Activated CD8-positive, alpha-beta memory T cell treated with anti-CD3 and anti-CD28 coated beads, Interleukin-2, amount 50 U/mL, for 48 hours (primary cell): ENCODE data around the gene FAM161A.
"Not testable (repeated sequence)": the region's sequence is repeated elsewhere in the genome, so short reads cannot be mapped to it uniquely, and the experiment has no call there.

Experiments used
- DNase-seq: peaks from one replicate; pipeline ENCODE4 v3.0.0-alpha.2; 2020

FAM161A gene, protein sequence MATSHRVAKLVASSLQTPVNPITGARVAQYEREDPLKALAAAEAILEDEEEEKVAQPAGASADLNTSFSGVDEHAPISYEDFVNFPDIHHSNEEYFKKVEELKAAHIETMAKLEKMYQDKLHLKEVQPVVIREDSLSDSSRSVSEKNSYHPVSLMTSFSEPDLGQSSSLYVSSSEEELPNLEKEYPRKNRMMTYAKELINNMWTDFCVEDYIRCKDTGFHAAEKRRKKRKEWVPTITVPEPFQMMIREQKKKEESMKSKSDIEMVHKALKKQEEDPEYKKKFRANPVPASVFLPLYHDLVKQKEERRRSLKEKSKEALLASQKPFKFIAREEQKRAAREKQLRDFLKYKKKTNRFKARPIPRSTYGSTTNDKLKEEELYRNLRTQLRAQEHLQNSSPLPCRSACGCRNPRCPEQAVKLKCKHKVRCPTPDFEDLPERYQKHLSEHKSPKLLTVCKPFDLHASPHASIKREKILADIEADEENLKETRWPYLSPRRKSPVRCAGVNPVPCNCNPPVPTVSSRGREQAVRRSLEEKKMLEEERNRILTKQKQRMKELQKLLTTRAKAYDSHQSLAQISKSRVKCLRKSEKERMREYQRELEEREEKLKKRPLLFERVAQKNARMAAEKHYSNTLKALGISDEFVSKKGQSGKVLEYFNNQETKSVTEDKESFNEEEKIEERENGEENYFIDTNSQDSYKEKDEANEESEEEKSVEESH

DNA sequence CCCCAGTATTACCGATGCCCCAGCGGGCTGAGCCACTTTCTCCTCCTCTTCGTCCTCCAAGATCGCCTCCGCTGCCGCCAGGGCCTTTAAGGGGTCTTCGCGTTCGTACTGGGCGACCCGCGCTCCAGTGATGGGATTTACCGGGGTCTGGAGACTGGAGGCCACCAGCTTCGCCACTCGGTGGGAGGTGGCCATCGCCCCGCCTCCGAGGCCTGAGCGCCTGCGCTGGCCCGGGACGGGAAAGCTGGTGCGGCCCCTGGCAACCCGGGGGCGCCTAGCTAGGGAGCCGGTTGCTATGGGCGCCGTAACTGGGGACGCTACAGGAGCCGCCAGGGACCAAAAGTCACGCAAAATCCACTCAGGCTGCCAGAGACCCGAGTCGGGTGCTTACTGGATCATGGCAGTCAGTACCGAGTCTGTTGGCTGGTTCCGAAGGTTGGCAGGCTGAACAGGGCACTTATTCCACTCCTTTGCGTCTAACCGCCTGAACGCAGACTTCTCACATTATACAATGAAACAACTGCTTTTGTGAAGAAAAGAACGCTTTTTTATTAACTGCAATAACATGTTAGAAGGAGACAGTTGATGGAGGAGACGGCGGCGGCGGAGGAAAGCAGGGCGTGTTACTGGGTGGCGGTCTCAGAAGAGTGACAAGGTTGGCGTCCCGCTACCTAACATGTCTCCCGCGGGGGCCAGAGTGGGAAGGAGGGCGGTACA lies at the start of gene FAM161A:
Gene FAM161A, minus strand, starts transcription at position 214 of the 717 bp plus-strand sequence. Its CDS starts 19 bp downstream, at position 195.
- peak; percentile 89 for DNase-seq

DNA sequence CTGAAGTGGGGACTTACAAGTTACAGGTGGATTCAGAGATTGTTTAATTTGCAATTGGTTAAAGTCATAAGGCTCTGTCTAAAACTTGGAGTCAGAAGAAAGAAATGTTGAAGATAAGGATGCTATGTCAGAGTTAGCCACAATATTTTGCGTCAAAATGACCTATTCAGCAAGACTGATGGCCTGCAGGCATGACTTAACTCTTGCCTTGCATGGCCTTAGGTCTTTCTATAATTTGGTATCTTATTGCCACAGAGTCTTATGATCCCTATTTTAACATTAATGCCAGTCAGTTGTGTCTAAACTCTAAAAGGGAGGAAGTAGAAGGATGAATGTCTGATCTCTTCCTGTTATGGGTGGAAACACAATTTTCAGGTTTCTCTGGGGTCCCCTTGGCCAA lies 46.4 kb upstream of the FAM161A start:
- no peak for DNase-seq

- no peak for DNase-seq
These were observed 45.0 kb upstream of the FAM161A start for GRCh38 chr2:61898810-61899209.

- peak; percentile 100 for DNase-seq
These were observed 34.6 kb upstream of the FAM161A start, which contains the start of gene CCT4 for GRCh38 chr2:61888267-61889055. CCT4 (minus strand) TSS chr2:61888656; CDS start chr2:61888507, 149 bp downstream.

- DNase-seq, result no peak
These were observed 33.9 kb upstream of the FAM161A start for GRCh38 chr2:61887717-61888266.

DNA sequence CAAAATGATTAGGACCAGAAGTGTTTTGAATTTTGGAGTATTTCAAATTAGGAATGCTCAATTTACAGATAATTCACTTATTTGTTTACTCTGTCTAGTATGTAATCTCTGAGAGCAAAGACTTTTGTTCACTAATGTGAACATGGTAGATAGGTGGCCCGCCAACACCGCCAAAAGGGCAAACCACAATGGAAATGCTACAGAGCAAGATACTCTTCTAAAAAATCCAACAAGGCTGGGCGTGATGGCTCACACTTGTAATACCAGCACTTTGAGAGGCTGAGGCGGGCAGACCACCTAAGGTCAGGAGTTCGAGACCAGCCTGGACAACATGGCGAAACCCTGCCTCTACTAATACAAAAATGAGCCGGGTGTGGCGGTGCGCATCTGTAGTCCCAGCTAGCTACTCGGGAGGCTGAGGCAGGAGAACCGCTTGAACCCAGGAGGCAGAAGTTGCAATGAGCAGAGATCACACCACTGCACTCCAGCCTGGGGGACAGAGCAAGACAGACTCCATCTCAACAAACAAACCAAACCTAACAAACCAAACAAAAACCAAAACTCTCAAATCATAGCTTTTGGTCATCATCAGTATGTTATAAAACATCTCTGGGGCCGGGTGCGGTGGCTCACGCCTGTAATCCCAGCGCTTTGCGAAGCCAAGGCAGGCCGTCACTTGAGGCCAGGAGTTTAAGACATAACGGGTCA lies 32.2 kb upstream of the FAM161A start:
- no peak for DNase-seq

GRCh38 chr2:61882850-61883249 lies 29.0 kb upstream of the FAM161A start:
- no peak for DNase-seq

DNA sequence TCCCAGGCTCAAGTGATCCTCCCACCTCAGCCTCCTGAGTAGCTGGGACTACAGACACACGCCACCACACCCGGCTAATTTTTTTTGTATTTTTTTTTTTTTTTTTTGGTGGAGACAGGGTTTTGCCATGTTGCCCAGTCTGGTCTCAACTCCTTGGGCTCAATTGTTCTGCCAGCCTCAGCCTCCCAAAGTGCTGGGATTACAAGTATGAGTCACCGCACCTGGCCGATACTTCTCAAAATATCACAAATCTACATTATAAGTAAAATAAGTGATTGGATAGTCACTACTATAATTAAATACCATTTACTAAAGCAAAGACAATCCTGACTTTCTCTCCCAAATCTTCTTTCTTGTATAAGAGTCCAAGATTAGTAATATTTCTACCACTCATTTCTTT lies 25.5 kb upstream of the FAM161A start:
- DNase-seq, result not testable (repeated sequence)

- DNase-seq, result no peak
These were observed 24.9 kb upstream of the FAM161A start for GRCh38 chr2:61878761-61879160.

- no peak for DNase-seq
These were observed 23.8 kb upstream of the FAM161A start for GRCh38 chr2:61877571-61878245.

GRCh38 chr2:61876400-61876799 lies 22.5 kb upstream of the FAM161A start:
- no peak for DNase-seq

DNA sequence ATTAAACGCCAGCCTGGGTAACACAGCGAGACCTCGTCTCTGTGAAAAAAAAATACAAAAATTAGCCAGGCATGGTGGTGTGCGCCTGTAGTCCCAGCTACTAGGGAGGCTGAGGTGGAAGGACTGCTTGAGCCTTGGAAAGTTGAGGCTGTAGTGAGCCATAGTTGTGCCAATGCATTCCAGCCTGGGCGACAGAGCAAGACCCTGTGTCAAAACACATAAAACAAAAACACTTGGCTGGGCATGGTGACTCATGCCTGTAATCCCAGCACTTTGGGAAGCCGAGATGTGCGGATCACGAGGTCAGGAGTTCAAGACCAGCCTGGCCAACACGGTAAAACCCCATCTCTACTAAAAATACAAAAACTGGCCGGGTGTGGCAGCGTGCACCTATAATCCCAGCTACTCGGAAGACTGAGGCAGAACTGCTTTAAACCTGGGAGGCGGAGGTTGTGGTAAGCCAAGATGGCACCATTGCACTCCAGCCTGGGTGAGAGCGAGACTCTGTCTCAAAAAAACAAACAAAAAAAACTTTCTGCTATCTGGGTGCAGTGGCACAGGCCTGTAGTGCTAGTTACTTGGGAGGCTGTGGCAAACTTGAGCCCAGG lies 12.7 kb upstream of the FAM161A start:
- not testable (repeated sequence) for DNase-seq

DNA sequence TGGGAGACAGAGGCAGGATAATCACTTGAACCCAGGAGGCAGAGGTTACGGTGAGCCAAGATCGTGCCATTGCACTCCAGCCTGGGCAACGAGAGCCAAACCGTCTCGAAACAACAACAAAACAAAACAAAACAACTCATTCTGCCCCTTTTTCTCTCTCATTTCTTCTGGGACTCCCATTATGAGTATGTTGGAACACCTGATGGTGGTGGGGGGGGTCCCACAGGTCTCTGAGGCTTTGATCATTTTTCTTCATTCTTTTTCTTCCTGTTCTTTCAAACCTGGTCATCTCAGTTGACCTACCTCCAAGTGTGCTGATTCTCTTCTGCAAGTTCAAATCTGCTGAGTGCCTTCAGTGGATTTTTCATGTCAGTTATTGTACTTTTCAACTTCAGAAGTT lies 8.2 kb upstream of the FAM161A start:
- no peak for DNase-seq

- DNase-seq, result no peak
These were observed 3.4 kb upstream of the FAM161A start for GRCh38 chr2:61857224-61857623.

DNA sequence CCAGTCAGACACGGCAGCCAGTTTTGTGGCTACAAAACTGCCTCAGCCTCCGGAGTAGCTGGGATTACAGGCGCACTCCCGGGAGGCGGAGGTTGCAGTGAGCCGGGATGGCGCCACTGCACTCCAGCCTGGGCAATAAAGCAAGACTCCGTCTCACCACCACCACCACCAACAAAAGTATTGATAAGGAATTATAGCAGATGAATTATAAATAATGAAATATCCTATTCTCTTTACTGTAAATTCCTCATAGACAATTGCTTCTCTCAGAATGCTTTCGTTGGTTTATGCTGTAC lies 1.4 kb upstream of the FAM161A start:
- no peak for DNase-seq

GRCh38 chr2:61854564-61855317 lies 881 bp upstream of the FAM161A start:
- peak; percentile 88 for DNase-seq

DNA sequence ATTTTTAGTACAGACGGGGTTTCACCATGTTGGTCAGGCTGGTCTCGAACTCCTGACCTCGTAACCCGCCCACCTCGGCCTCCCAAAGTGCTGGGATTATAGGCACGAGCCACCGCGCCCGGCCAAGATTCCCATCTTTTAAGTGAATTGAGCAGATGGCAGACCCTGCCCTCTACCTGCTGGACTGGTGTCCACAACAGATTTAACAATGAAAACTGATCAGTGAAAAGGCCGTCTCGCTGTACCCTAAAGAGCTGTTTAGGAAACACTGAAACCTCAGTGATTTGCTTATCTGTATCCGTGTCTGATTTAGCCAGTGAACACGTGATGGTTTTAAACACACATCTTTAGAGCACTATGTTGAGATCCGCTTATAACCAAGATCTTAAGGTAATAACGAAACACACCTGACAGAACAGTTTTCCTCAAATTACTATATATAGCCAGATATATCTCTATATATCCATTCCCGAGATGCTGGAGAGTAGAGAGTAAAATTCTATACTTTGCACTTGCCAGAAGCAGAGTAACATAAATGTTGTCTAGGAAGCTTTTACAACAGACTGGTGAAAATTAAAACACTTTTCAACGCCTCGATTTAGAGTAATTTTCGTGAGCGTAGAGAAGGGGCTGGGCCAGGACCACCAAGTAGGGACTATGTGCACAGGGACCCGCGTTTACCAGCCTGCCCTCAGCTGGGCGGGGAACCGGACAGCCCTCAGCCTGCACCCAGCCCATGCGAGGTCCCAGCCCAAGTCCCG lies 594 bp downstream of the FAM161A start:
- no peak for DNase-seq

- not testable (repeated sequence) for DNase-seq
These were observed 2.6 kb downstream of the FAM161A start for GRCh38 chr2:61851270-61851669.

- DNase-seq, result no peak
These were observed 8.5 kb downstream of the FAM161A start for GRCh38 chr2:61845320-61845719.
